ENCODE data around the gene CNIH3. TPM values are rescaled to one million over a fixed set of nuclear protein-coding genes. Genes with fewer than 3 reads are reported as not detected.
"Not testable (repeated sequence)": the region's sequence is repeated elsewhere in the genome, so short reads cannot be mapped to it uniquely, and the experiment has no call there.

CNIH3 gene
- polyA plus RNA-seq, 2 donors: 0.99 to 1.4 TPM

GRCh38 chr1:224675590-224675989, 59.5 kb downstream of the CNIH3 start:
- no peaks in the 10 kb centered on the region for H3K4me1 ChIP-seq (ENCODE audit: control insufficient read depth in 2 of 2, insufficient read depth in 2 of 2, low read length in 1 of 2)
- H3K27me3 ChIP-seq (ENCODE audit: control insufficient read depth in 1 of 2, insufficient read depth in 2 of 2, low read length in 2 of 2): no peaks in the 10 kb centered on the region
- WGBS, 2 donors: 74 to 87% methylated on average over 2 of the region's 2 CpGs
- H3K9me3 ChIP-seq (ENCODE audit: control insufficient read depth in 2 of 2, insufficient read depth in 1 of 2, low read depth in 1 of 2, low read length in 1 of 2): no peaks in the 10 kb centered on the region
- no peak overlapping the region for H3K4me3 ChIP-seq (ENCODE audit: low read depth in 1 of 2, low read length in 2 of 2)
- H3K36me3 ChIP-seq (ENCODE audit: control insufficient read depth in 2 of 2, insufficient read depth in 2 of 2, low read length in 1 of 2): no peaks in the 10 kb centered on the region
- H3K27ac ChIP-seq (ENCODE audit: low read depth in 2 of 2, low read length in 1 of 2): no peak overlapping the region

- peaks cover 0 to 2% of the 10 kb centered on the region in 2 donors for H3K9me3 ChIP-seq (ENCODE audit: control insufficient read depth in 2 of 2, insufficient read depth in 1 of 2, low read depth in 1 of 2, low read length in 1 of 2)
- H3K27ac ChIP-seq (ENCODE audit: low read depth in 2 of 2, low read length in 1 of 2): no peak overlapping the region
- no peaks in the 10 kb centered on the region for H3K27me3 ChIP-seq (ENCODE audit: control insufficient read depth in 1 of 2, insufficient read depth in 2 of 2, low read length in 2 of 2)
- H3K4me1 ChIP-seq (ENCODE audit: control insufficient read depth in 2 of 2, insufficient read depth in 2 of 2, low read length in 1 of 2): peaks cover 0 to 4% of the 10 kb centered on the region in 2 donors
- H3K36me3 ChIP-seq (ENCODE audit: control insufficient read depth in 2 of 2, insufficient read depth in 2 of 2, low read length in 1 of 2): no peaks in the 10 kb centered on the region
- H3K4me3 ChIP-seq (ENCODE audit: low read depth in 1 of 2, low read length in 2 of 2): no peak overlapping the region
- 53 to 64% methylated on average over 5 of the region's 5 CpGs for WGBS, 2 donors
Measured at GRCh38 chr1:224676551-224676950, 60.4 kb downstream of the CNIH3 start.

DNA sequence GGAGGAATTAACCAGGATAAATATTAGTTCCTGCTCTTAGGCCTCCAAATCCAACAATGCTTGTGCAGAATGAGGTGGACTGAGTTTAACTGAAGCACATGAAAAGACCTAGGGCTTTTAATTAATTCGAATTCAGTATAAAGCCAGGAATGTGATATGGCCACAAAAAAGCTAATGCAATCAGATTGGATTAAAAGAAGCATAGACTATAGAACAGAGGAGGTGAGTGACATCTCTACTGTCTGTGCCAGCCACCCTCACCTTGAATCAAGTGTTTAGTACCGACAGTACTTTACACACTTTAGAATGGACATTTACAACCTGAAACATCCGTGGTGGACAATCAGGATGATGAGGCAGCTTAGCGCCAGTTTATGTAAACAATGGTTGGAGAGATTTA, 62.1 kb downstream of the CNIH3 start:
- Histone ChIP-seq H3K4me1 (ENCODE audit: control insufficient read depth in 2 of 2, insufficient read depth in 2 of 2, low read length in 1 of 2) (peaks cover 0 to 4% of the 10 kb centered on the region in 2 donors), H3K36me3 (ENCODE audit: control insufficient read depth in 2 of 2, insufficient read depth in 2 of 2, low read length in 1 of 2) (no peaks in the 10 kb centered on the region), H3K4me3 (ENCODE audit: low read depth in 1 of 2, low read length in 2 of 2) (no peak overlapping the region), H3K9me3 (ENCODE audit: control insufficient read depth in 2 of 2, insufficient read depth in 1 of 2, low read depth in 1 of 2, low read length in 1 of 2) (peaks cover 0 to 2% of the 10 kb centered on the region in 2 donors), H3K27me3 (ENCODE audit: control insufficient read depth in 1 of 2, insufficient read depth in 2 of 2, low read length in 2 of 2) (no peaks in the 10 kb centered on the region), H3K27ac (ENCODE audit: low read depth in 2 of 2, low read length in 1 of 2) (no peak overlapping the region)
- WGBS, 2 donors: 82 to 87% methylated on average over 4 of the region's 4 CpGs

DNA sequence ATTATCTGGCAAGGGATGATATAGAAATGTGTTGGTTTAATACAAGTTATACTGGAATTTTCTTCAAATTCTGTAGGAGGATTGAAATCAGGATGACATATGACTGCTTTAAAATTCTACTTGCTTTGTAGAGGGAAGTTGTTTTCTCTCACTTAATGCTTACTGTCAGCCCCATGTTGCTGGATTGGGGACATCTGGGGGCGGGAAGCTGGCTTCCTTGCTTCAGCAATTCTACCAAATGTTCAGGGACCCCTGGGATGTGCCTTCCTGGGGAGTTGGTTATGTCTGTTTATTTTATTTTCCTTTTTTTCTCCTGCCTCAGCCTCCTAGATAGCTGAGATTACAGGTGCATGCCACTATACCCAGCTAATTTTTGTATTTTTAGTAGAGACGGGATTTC, 63.5 kb downstream of the CNIH3 start:
- Histone ChIP-seq H3K36me3 (ENCODE audit: control insufficient read depth in 2 of 2, insufficient read depth in 2 of 2, low read length in 1 of 2) (no peaks in the 10 kb centered on the region), H3K27ac (ENCODE audit: low read depth in 2 of 2, low read length in 1 of 2) (no peak overlapping the region), H3K4me3 (ENCODE audit: low read depth in 1 of 2, low read length in 2 of 2) (no peak overlapping the region), H3K27me3 (ENCODE audit: control insufficient read depth in 1 of 2, insufficient read depth in 2 of 2, low read length in 2 of 2) (no peaks in the 10 kb centered on the region), H3K4me1 (ENCODE audit: control insufficient read depth in 2 of 2, insufficient read depth in 2 of 2, low read length in 1 of 2) (peaks cover 0 to 4% of the 10 kb centered on the region in 2 donors), H3K9me3 (ENCODE audit: control insufficient read depth in 2 of 2, insufficient read depth in 1 of 2, low read depth in 1 of 2, low read length in 1 of 2) (peaks cover 0 to 2% of the 10 kb centered on the region in 2 donors)
- 87 to 90% methylated on average over 2 of the region's 2 CpGs for WGBS, 2 donors

DNA sequence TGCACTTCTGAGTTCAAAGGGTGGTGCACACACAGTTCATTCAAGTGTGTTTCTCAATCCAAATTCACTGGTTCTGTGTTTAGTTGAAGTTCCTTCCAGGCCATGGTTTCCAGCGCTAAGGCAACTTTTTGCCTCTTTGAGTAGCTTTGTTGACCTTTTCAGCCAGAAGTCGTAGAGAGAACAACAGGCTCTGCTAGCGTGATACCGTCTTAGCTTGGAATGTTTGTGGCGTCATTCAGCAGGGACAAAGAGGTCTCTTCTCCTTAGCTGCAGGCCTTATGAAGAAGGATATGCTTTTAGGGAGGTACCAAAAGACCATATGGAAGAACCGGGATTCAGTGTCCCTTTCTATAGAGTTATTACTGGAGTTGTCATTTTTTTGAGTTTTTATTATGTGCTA, 65.7 kb downstream of the CNIH3 start:
- WGBS, 2 donors: 77 to 78% methylated on average over 6 of the region's 6 CpGs
- peak overlapping the region in 1 of 2 donors; percentile 35 for H3K27ac ChIP-seq (ENCODE audit: low read depth in 2 of 2, low read length in 1 of 2)

DNA sequence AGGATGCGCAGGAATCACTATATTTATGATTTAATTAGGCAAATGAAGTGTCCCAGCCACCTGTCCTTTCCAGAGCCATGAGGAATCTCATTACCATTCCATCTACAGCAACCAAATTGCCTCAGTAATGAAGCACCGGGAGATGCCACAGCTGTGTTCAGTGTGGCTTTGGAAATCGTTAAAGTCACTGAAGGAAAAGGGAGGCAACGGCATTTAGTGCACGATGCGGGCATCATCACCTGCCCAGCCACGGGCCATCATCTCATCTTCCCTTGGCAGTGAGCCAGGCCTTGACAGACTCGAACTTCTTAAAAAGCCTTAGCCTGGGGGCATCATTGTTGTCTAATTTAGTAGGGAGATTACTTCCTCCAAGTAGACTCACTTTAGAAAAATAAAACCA, 67.8 kb downstream of the CNIH3 start:
- H3K36me3 ChIP-seq (ENCODE audit: control insufficient read depth in 2 of 2, insufficient read depth in 2 of 2, low read length in 1 of 2): no peaks in the 10 kb centered on the region
- WGBS, 2 donors: 74 to 77% methylated on average over 8 of the region's 8 CpGs
- no peaks in the 10 kb centered on the region for H3K27me3 ChIP-seq (ENCODE audit: control insufficient read depth in 1 of 2, insufficient read depth in 2 of 2, low read length in 2 of 2)
- peaks cover 0 to 2% of the 10 kb centered on the region in 2 donors for H3K9me3 ChIP-seq (ENCODE audit: control insufficient read depth in 2 of 2, insufficient read depth in 1 of 2, low read depth in 1 of 2, low read length in 1 of 2)
- H3K4me1 ChIP-seq (ENCODE audit: control insufficient read depth in 2 of 2, insufficient read depth in 2 of 2, low read length in 1 of 2): peaks cover 0 to 4% of the 10 kb centered on the region in 2 donors
- H3K27ac ChIP-seq (ENCODE audit: low read depth in 2 of 2, low read length in 1 of 2): no peak overlapping the region
- H3K4me3 ChIP-seq (ENCODE audit: low read depth in 1 of 2, low read length in 2 of 2): no peak overlapping the region

More for the DNA sequence above, 65.7 kb downstream of the CNIH3 start:
- Histone ChIP-seq H3K4me1 (ENCODE audit: control insufficient read depth in 2 of 2, insufficient read depth in 2 of 2, low read length in 1 of 2) (peaks cover 0 to 4% of the 10 kb centered on the region in 2 donors), H3K27me3 (ENCODE audit: control insufficient read depth in 1 of 2, insufficient read depth in 2 of 2, low read length in 2 of 2) (no peaks in the 10 kb centered on the region), H3K9me3 (ENCODE audit: control insufficient read depth in 2 of 2, insufficient read depth in 1 of 2, low read depth in 1 of 2, low read length in 1 of 2) (peaks cover 0 to 2% of the 10 kb centered on the region in 2 donors), H3K4me3 (ENCODE audit: low read depth in 1 of 2, low read length in 2 of 2) (no peak overlapping the region), H3K36me3 (ENCODE audit: control insufficient read depth in 2 of 2, insufficient read depth in 2 of 2, low read length in 1 of 2) (no peaks in the 10 kb centered on the region)

- H3K4me1 ChIP-seq (ENCODE audit: control insufficient read depth in 2 of 2, insufficient read depth in 2 of 2, low read length in 1 of 2): peaks cover 0 to 4% of the 10 kb centered on the region in 2 donors
- 42 to 48% methylated on average over 7 of the region's 7 CpGs for WGBS, 2 donors
- no peak overlapping the region for H3K4me3 ChIP-seq (ENCODE audit: low read depth in 1 of 2, low read length in 2 of 2)
- no peak overlapping the region for H3K27ac ChIP-seq (ENCODE audit: low read depth in 2 of 2, low read length in 1 of 2)
- no peaks in the 10 kb centered on the region for H3K27me3 ChIP-seq (ENCODE audit: control insufficient read depth in 1 of 2, insufficient read depth in 2 of 2, low read length in 2 of 2)
- peaks cover 0 to 2% of the 10 kb centered on the region in 2 donors for H3K9me3 ChIP-seq (ENCODE audit: control insufficient read depth in 2 of 2, insufficient read depth in 1 of 2, low read depth in 1 of 2, low read length in 1 of 2)
- H3K36me3 ChIP-seq (ENCODE audit: control insufficient read depth in 2 of 2, insufficient read depth in 2 of 2, low read length in 1 of 2): no peaks in the 10 kb centered on the region
Measured at GRCh38 chr1:224684979-224685425, 68.9 kb downstream of the CNIH3 start.

- H3K36me3 ChIP-seq (ENCODE audit: control insufficient read depth in 2 of 2, insufficient read depth in 2 of 2, low read length in 1 of 2); H3K27me3 ChIP-seq (ENCODE audit: control insufficient read depth in 1 of 2, insufficient read depth in 2 of 2, low read length in 2 of 2); H3K4me1 ChIP-seq (ENCODE audit: control insufficient read depth in 2 of 2, insufficient read depth in 2 of 2, low read length in 1 of 2); H3K9me3 ChIP-seq (ENCODE audit: control insufficient read depth in 2 of 2, insufficient read depth in 1 of 2, low read depth in 1 of 2, low read length in 1 of 2); H3K4me3 ChIP-seq (ENCODE audit: low read depth in 1 of 2, low read length in 2 of 2); H3K27ac ChIP-seq (ENCODE audit: low read depth in 2 of 2, low read length in 1 of 2): not testable (repeated sequence)
- WGBS, 2 donors: 52 to 57% methylated on average over 2 to 3 of the region's 3 CpGs
Measured at GRCh38 chr1:224686140-224686539, 70.0 kb downstream of the CNIH3 start.

GRCh38 chr1:224687465-224687864, 71.3 kb downstream of the CNIH3 start:
- H3K4me3 ChIP-seq (ENCODE audit: low read depth in 1 of 2, low read length in 2 of 2): no peak overlapping the region
- H3K27ac ChIP-seq (ENCODE audit: low read depth in 2 of 2, low read length in 1 of 2): no peak overlapping the region
- whole genome bisulfite sequencing, 2 donors: 69 to 79% methylated on average over 4 of the region's 4 CpGs
- H3K4me1 ChIP-seq (ENCODE audit: control insufficient read depth in 2 of 2, insufficient read depth in 2 of 2, low read length in 1 of 2): no peaks in the 10 kb centered on the region
- no peaks in the 10 kb centered on the region for H3K27me3 ChIP-seq (ENCODE audit: control insufficient read depth in 1 of 2, insufficient read depth in 2 of 2, low read length in 2 of 2)
- H3K9me3 ChIP-seq (ENCODE audit: control insufficient read depth in 2 of 2, insufficient read depth in 1 of 2, low read depth in 1 of 2, low read length in 1 of 2): no peaks in the 10 kb centered on the region
- no peaks in the 10 kb centered on the region for H3K36me3 ChIP-seq (ENCODE audit: control insufficient read depth in 2 of 2, insufficient read depth in 2 of 2, low read length in 1 of 2)

- no peak overlapping the region for H3K4me3 ChIP-seq (ENCODE audit: low read depth in 1 of 2, low read length in 2 of 2)
- H3K27ac ChIP-seq (ENCODE audit: low read depth in 2 of 2, low read length in 1 of 2): no peak overlapping the region
- no peaks in the 10 kb centered on the region for H3K9me3 ChIP-seq (ENCODE audit: control insufficient read depth in 2 of 2, insufficient read depth in 1 of 2, low read depth in 1 of 2, low read length in 1 of 2)
- H3K4me1 ChIP-seq (ENCODE audit: control insufficient read depth in 2 of 2, insufficient read depth in 2 of 2, low read length in 1 of 2): no peaks in the 10 kb centered on the region
- no peaks in the 10 kb centered on the region for H3K27me3 ChIP-seq (ENCODE audit: control insufficient read depth in 1 of 2, insufficient read depth in 2 of 2, low read length in 2 of 2)
- 65 to 67% methylated on average over 9 of the region's 9 CpGs for WGBS, 2 donors
- H3K36me3 ChIP-seq (ENCODE audit: control insufficient read depth in 2 of 2, insufficient read depth in 2 of 2, low read length in 1 of 2): no peaks in the 10 kb centered on the region
Measured at GRCh38 chr1:224689374-224689773, 73.3 kb downstream of the CNIH3 start.
